A549 (cell line): Measurements from ENCODE around the gene MYRIP. TPM values are rescaled to one million over a fixed set of nuclear protein-coding genes. Genes with fewer than 3 reads are reported as not detected.

Experiments used
- ATAC-seq, 2 experiments: fragments of 200-7000 bp in 1 of 2; fragments of >200 bp in 1 of 2; cut with Nextera tagmentation in 1 of 2; cut with Tn5 transposase in 1 of 2; 3 replicates each; pipeline versions ENCODE4 v1.8.0 to v1.9.1; 2018 to 2020; ENCODE audit warnings: mild to moderate bottlenecking in 1 of 2, moderate library complexity in 1 of 2
- CTCF ChIA-PET: fragments of 300-600 bp; sonication (Branson Sonifier 250); formaldehyde crosslinking; extraction: SDS; loops from one replicate; lab custom pipeline; 2021; ENCODE audit warnings: antibody characterized with exemption, inconsistent platforms; lab: Yijun Ruan, JAX
- POLR2A ChIA-PET: fragments of 350-600 bp; formaldehyde crosslinking; extraction: SDS; loops from one replicate; lab custom pipeline; 2021; ENCODE audit warnings: antibody characterized with exemption, inconsistent platforms; lab: Yijun Ruan, JAX
- DNase-seq, 2 experiments: peaks; one replicate each; pipeline versions ENCODE4 v3.0.0 to v3.0.0-alpha.2; 2011 to 2016; ENCODE audit warnings: low read depth in 1 of 2, low spot score in 1 of 2
- FAIRE-seq: peaks from 2 replicates; lab custom pipeline; 2011; peaks lifted over from hg19 to GRCh38; lab: Jason Lieb, UNC
- H3K27ac ChIP-seq, 2 experiments: fragments of >200 bp; sonication (Bioruptor Twin); formaldehyde crosslinking; 3 replicates each; pipeline ENCODE4 v1.5.1; 2016 to 2017
- H3K4me1 ChIP-seq: fragments of >200 bp; sonication (Bioruptor Twin); formaldehyde crosslinking; 3 replicates; pipeline ENCODE4 v1.6.1; 2016
- H3K4me2 ChIP-seq: fragments of >200 bp; sonication (Bioruptor Twin); formaldehyde crosslinking; 3 replicates; pipeline ENCODE4 v1.6.1; 2016
- H3K4me3 ChIP-seq: fragments of >200 bp; sonication (Bioruptor Twin); formaldehyde crosslinking; 3 replicates; pipeline ENCODE4 v1.5.1; 2016
- H3K9me3 ChIP-seq: fragments of >200 bp; sonication (Bioruptor Twin); formaldehyde crosslinking; 3 replicates; pipeline ENCODE4 v1.6.1; 2016
- CBX8 ChIP-seq: fragments of 200-600 bp; sonication (generic); IDR thresholded peaks from 2 replicates; pipeline ENCODE4 v1.6.1; 2016
- CEBPB ChIP-seq, 2 experiments: fragments of >200 bp in 1 of 2; sonication (Bioruptor Twin) in 1 of 2; formaldehyde crosslinking in 1 of 2; IDR thresholded peaks; 2 replicates each; pipeline ENCODE4 v1.6.1; 2012 to 2016
- CHD4 ChIP-seq: fragments of 200-600 bp; sonication (generic); IDR thresholded peaks from 2 replicates; pipeline ENCODE4 v1.6.1; 2016; ENCODE audit warnings: antibody characterized with exemption, mild to moderate bottlenecking, borderline replicate concordance
- EHMT2 ChIP-seq: fragments of 200-600 bp; sonication (generic); IDR thresholded peaks from 2 replicates; pipeline ENCODE4 v1.6.1; 2016; ENCODE audit warnings: antibody characterized with exemption, low read depth, mild to moderate bottlenecking, moderate library complexity
- FOXS1 ChIP-seq: fragments of 250-450 bp; sonication (Bioruptor Pico); IDR thresholded peaks from 2 replicates; pipeline ENCODE4 v1.5.0; 2020; ENCODE audit warnings: mild to moderate bottlenecking, moderate library complexity
- GATA3 ChIP-seq: IDR thresholded peaks from 2 replicates; pipeline ENCODE4 v1.6.1; 2012; ENCODE audit warnings: borderline replicate concordance
- HDAC2 ChIP-seq: fragments of 200-600 bp; sonication (generic); IDR thresholded peaks from 2 replicates; pipeline ENCODE4 v1.6.1; 2016
- HEYL ChIP-seq: fragments of 250-450 bp; sonication (Bioruptor Pico); IDR thresholded peaks from 2 replicates; pipeline ENCODE4 v1.8.0; 2021; ENCODE audit warnings: mild to moderate bottlenecking, moderate library complexity
- HOXA7 ChIP-seq: fragments of 250-450 bp; sonication (Bioruptor Pico); IDR thresholded peaks from 2 replicates; pipeline ENCODE4 v1.5.0; 2020; ENCODE audit warnings: mild to moderate bottlenecking, moderate library complexity
- HOXB13 ChIP-seq: fragments of 250-450 bp; sonication (Bioruptor Pico); IDR thresholded peaks from 2 replicates; pipeline ENCODE4 v1.5.0; 2020; ENCODE audit warnings: low read depth, mild to moderate bottlenecking, moderate library complexity
- HOXB5 ChIP-seq: fragments of 250-450 bp; sonication (Bioruptor Pico); IDR thresholded peaks from 2 replicates; pipeline ENCODE4 v1.5.0; 2020; ENCODE audit warnings: mild to moderate bottlenecking, moderate library complexity
- KDM1A ChIP-seq: fragments of 200-600 bp; sonication (generic); IDR thresholded peaks from 2 replicates; pipeline ENCODE4 v1.6.1; 2016; ENCODE audit warnings: low read depth, mild to moderate bottlenecking
- KDM5A ChIP-seq: fragments of 200-600 bp; sonication (generic); IDR thresholded peaks from 2 replicates; pipeline ENCODE4 v1.6.1; 2016; ENCODE audit warnings: antibody characterized with exemption, mild to moderate bottlenecking
- MAZ ChIP-seq: fragments of 150-350 bp; IDR thresholded peaks from 2 replicates; pipeline ENCODE4 v1.6.1; 2014; ENCODE audit warnings: antibody characterized with exemption, low read depth, low read length, borderline replicate concordance
- MYC ChIP-seq: IDR thresholded peaks from 2 replicates; pipeline ENCODE4 v1.6.1; 2012; ENCODE audit warnings: mild to moderate bottlenecking, inconsistent platforms, low read length, improper control_type of control experiment, borderline replicate concordance
- NFE2L2 ChIP-seq: fragments of 150-350 bp; conservative IDR thresholded peaks from 2 replicates; pipeline ENCODE4 v1.6.1; 2014; ENCODE audit warnings: low read length
- NPAS2 ChIP-seq: fragments of 250-450 bp; sonication (Bioruptor Pico); IDR thresholded peaks from 2 replicates; pipeline ENCODE4 v1.8.0; 2022; ENCODE audit warnings: mild to moderate bottlenecking, moderate library complexity, borderline replicate concordance
- NR3C1 ChIP-seq: fragments of >200 bp; sonication (Bioruptor Twin); formaldehyde crosslinking; IDR thresholded peaks from 3 replicates; pipeline ENCODE4 v1.6.1; 2017
- POLR2A ChIP-seq: IDR thresholded peaks from 2 replicates; pipeline ENCODE4 v1.6.1; 2012; ENCODE audit warnings: mild to moderate bottlenecking, low read length
- POLR2AphosphoS2 ChIP-seq: conservative IDR thresholded peaks from 2 replicates; pipeline ENCODE4 v1.6.1; 2012; ENCODE audit warnings: low read length, improper control_type of control experiment, inconsistent platforms
- RCOR1 ChIP-seq: fragments of 150-350 bp; IDR thresholded peaks from 2 replicates; pipeline ENCODE4 v1.6.1; 2014; ENCODE audit warnings: antibody characterized with exemption, low read length, low read depth
- SMC3 ChIP-seq: fragments of >200 bp; sonication (Bioruptor Twin); formaldehyde crosslinking; IDR thresholded peaks from 3 replicates; pipeline ENCODE4 v1.6.1; 2018; ENCODE audit warnings: inconsistent platforms
- SREBF2 ChIP-seq: fragments of 450-650 bp; IDR thresholded peaks from 2 replicates; pipeline ENCODE4 v1.6.1; 2014; ENCODE audit warnings: mild to moderate bottlenecking, moderate library complexity
- TFCP2L1 ChIP-seq: fragments of 250-450 bp; sonication (Bioruptor Pico); IDR thresholded peaks from 2 replicates; pipeline ENCODE4 v1.5.0; 2021; ENCODE audit warnings: mild to moderate bottlenecking
- ZNF302 ChIP-seq: fragments of 250-450 bp; sonication (Bioruptor Pico); IDR thresholded peaks from 2 replicates; pipeline ENCODE4 v1.9.0; 2021; ENCODE audit warnings: inconsistent platforms, mild to moderate bottlenecking, moderate library complexity
- ZSCAN20 ChIP-seq: fragments of 250-450 bp; sonication (Bioruptor Pico); IDR thresholded peaks from 2 replicates; pipeline ENCODE4 v1.8.0; 2022; ENCODE audit warnings: mild to moderate bottlenecking, moderate library complexity
- WGBS: methylation state at CpG from one replicate; pipeline ENCODE4 v1.1.6; 2017; ENCODE audit errors: missing lambda C conversion rate; 5-methylcytosine and 5-hydroxymethylcytosine counted together
- polyA plus RNA-seq, 4 experiments: library from polyadenylated mRNA; depleted of rRNA in 3 of 4; stranded (reverse); fragments of >200 nt; fragmentation: RNase III in 1 of 4; extraction: RNeasy Plus Mini Kit Qiagen cat#74134 plus additional on column Dnase treatment in 1 of 4; gene quantifications; 2 replicates in 3 of 4; 3 replicates in 1 of 4; pipeline ENCODE4 v1.2.3, GENCODE V29; 2011 to 2017
- TF ChIP-seq, protein P1 (sequence below): IDR thresholded peaks from 2 replicates; pipeline ENCODE4 v1.6.1; 2012
- TF ChIP-seq, protein P2 (sequence below): fragments of 200-600 bp; sonication (generic); IDR thresholded peaks from 2 replicates; pipeline ENCODE4 v1.6.1; 2016; ENCODE audit warnings: antibody characterized with exemption, mild to moderate bottlenecking, moderate library complexity
- TF ChIP-seq, protein P3 (sequence below): fragments of >200 bp; sonication (Bioruptor Twin); formaldehyde crosslinking; IDR thresholded peaks from 2 replicates; pipeline ENCODE4 v1.6.1; 2016
- TF ChIP-seq, protein P4 (sequence below): IDR thresholded peaks from 2 replicates; pipeline ENCODE4 v1.6.1; 2012; ENCODE audit warnings: low read depth, borderline replicate concordance

Gene MYRIP
- polyA plus RNA-seq, 2 of the 4 experiments (the other 2 are of a cell fraction) = not detected

DNA sequence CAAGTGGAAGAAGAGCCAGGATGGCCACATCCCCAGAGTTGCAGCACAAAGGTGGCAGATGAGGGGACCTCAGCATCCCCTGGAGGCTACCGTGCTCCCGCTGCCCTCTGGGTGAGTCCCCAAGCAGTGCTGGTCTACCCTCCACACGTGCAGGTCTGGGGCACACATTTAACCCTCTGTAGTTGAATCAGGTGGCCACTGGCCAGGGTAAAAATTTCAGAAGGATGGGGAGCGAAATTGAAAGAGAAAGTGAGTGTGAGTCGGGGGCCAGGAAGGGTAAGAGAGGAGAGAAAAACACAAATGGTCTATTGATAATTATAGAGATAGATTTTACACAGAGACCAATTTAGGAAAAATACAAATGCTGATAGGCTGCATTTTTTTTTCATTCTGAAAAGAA lies 360.6 kb downstream of the MYRIP start:
- H3K27ac ChIP-seq = no peak overlapping the region
- WGBS = 5% methylated on average over 4 of the region's 5 CpGs
- CTCF ChIA-PET = interaction anchor here (1.7 kb wide), 1 partner anchor 9 kb away, joined by 5 read pairs; no protein-coding TSS in a partner anchor
- POLR2A ChIA-PET = no interaction called here
- H3K4me1 ChIP-seq = no peaks in the 10 kb centered on the region
- FAIRE-seq (no peak), ATAC-seq (no peak), DNase-seq (no peak)
- H3K9me3 ChIP-seq = no peaks in the 10 kb centered on the region
- no peak overlapping the region for H3K4me2 ChIP-seq
- no peak overlapping the region for H3K4me3 ChIP-seq
- TF ChIP-seq FOXS1 (CRISPR knock-in tag) (no peak), HDAC2 (no peak), POLR2A (no peak), SMC3 (no peak), ZNF302 (no peak), KDM1A (no peak), NPAS2 (no peak), CEBPB (IDR thresholded peaks at IDR 0.05) (no peak), HOXB13 (CRISPR knock-in tag) (no peak), HOXA7 (CRISPR knock-in tag) (no peak), SREBF2 (no peak)

DNA sequence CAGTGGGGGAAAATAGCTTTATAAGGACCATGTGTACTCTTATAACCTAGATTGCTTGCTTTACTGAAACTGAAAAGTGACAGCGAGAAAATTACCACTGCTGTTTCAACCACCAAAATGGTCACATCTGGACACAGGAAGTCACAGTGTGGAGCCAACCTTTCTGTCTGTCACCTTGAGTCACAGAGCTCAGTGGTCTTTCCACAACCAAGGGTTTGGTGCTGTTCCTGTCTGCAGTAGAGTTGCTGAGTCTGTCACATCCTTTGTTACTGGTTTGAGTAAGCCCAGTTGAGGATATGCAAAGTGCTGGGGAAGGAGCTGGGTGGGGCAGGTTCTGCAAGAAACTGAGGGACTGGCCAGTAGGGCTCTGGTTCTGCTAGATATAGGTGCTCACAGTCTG lies 361.0 kb downstream of the MYRIP start:
- no peaks in the 10 kb centered on the region for H3K4me1 ChIP-seq
- no peak for DNase-seq
- no peak overlapping the region for H3K27ac ChIP-seq
- POLR2A ChIA-PET = no interaction called here
- WGBS = 7% methylated on average over 1 of the region's 1 CpG
- H3K9me3 ChIP-seq = no peaks in the 10 kb centered on the region
- no peak for ATAC-seq
- FAIRE-seq = no peak
- TF ChIP-seq, protein P1, sequence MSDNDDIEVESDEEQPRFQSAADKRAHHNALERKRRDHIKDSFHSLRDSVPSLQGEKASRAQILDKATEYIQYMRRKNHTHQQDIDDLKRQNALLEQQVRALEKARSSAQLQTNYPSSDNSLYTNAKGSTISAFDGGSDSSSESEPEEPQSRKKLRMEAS = no peak
- TF ChIP-seq CHD4 (no peak), GATA3 (no peak), CEBPB (IDR thresholded peaks at IDR 0.05) (no peak), HEYL (CRISPR knock-in tag) (no peak), HOXB5 (CRISPR knock-in tag) (no peak), CBX8 (no peak), SREBF2 (no peak), HOXB13 (CRISPR knock-in tag) (no peak), EHMT2 (no peak), FOXS1 (CRISPR knock-in tag) (no peak), ZSCAN20 (CRISPR knock-in tag) (no peak), KDM1A (no peak), NR3C1 (no peak)
- CTCF ChIA-PET = interaction anchor here (1.7 kb wide), 1 partner anchor 9 kb away, joined by 5 read pairs; no protein-coding TSS in a partner anchor
- no peak overlapping the region for H3K4me2 ChIP-seq
- H3K4me3 ChIP-seq = no peak overlapping the region

DNA sequence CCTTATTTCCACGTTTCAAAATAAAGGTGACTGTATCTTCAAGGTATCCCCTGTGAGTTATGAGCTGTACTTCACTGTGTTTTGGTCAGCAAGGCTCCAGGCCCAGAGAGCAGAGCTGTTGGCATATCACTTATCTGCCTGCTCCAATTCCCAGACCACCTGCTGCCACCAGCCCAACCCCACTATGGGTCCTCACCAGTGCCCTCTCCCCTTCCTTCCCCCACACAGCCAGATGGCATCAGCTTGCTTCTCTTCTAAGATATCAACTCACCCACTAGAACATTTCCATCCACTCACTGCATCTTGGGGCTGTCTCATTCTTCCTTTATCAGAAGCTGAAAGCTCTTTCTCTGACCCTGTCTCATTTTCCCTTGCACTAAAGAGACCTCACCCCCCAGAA lies 363.2 kb downstream of the MYRIP start:
- FAIRE-seq = no peak
- CTCF ChIA-PET = interaction anchor here (1.0 to 1.4 kb wide), 3 partner anchors 8 to 108 kb away, joined by 3 read pairs; no protein-coding TSS in a partner anchor
- ATAC-seq = no peak
- Histone ChIP-seq H3K4me3 (no peak overlapping the region), H3K4me2 (no peak overlapping the region), H3K4me1 (no peaks in the 10 kb centered on the region), H3K27ac (no peak overlapping the region), H3K9me3 (no peaks in the 10 kb centered on the region)
- 0% methylated on average over 1 of the region's 1 CpG for WGBS
- POLR2A ChIA-PET = no interaction called here
- TF ChIP-seq, protein P2, sequence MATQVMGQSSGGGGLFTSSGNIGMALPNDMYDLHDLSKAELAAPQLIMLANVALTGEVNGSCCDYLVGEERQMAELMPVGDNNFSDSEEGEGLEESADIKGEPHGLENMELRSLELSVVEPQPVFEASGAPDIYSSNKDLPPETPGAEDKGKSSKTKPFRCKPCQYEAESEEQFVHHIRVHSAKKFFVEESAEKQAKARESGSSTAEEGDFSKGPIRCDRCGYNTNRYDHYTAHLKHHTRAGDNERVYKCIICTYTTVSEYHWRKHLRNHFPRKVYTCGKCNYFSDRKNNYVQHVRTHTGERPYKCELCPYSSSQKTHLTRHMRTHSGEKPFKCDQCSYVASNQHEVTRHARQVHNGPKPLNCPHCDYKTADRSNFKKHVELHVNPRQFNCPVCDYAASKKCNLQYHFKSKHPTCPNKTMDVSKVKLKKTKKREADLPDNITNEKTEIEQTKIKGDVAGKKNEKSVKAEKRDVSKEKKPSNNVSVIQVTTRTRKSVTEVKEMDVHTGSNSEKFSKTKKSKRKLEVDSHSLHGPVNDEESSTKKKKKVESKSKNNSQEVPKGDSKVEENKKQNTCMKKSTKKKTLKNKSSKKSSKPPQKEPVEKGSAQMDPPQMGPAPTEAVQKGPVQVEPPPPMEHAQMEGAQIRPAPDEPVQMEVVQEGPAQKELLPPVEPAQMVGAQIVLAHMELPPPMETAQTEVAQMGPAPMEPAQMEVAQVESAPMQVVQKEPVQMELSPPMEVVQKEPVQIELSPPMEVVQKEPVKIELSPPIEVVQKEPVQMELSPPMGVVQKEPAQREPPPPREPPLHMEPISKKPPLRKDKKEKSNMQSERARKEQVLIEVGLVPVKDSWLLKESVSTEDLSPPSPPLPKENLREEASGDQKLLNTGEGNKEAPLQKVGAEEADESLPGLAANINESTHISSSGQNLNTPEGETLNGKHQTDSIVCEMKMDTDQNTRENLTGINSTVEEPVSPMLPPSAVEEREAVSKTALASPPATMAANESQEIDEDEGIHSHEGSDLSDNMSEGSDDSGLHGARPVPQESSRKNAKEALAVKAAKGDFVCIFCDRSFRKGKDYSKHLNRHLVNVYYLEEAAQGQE = no peak
- TF ChIP-seq RCOR1 = no peak
- TF ChIP-seq NFE2L2 = no peak
- TF ChIP-seq HOXB13 (CRISPR knock-in tag) = no peak
- TF ChIP-seq, protein P3, sequence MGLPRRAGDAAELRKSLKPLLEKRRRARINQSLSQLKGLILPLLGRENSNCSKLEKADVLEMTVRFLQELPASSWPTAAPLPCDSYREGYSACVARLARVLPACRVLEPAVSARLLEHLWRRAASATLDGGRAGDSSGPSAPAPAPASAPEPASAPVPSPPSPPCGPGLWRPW = no peak
- TF ChIP-seq TFCP2L1 = no peak
- no peak for TF ChIP-seq NR3C1
- no peak for TF ChIP-seq MAZ
- no peak for TF ChIP-seq HOXA7 (CRISPR knock-in tag)
- TF ChIP-seq, protein P4, sequence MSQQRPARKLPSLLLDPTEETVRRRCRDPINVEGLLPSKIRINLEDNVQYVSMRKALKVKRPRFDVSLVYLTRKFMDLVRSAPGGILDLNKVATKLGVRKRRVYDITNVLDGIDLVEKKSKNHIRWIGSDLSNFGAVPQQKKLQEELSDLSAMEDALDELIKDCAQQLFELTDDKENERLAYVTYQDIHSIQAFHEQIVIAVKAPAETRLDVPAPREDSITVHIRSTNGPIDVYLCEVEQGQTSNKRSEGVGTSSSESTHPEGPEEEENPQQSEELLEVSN = no peak
- TF ChIP-seq CBX8 = no peak
- no peak for TF ChIP-seq KDM5A
- TF ChIP-seq POLR2AphosphoS2 = no peak
- no peak for TF ChIP-seq MYC
- TF ChIP-seq ZNF302 = no peak
- DNase-seq = no peak
